ENCODE results near the gene TWNK. TPM values are rescaled to one million over a fixed set of nuclear protein-coding genes. Genes with fewer than 3 reads are reported as not detected.

The TWNK gene
- total and polyA plus RNA-seq, 9 of the 15 experiments (the other 6 are each of a cell fraction or from before 2014, with no cell fraction given) = 11.6 to 34.7 (median 17.4) TPM

DNA sequence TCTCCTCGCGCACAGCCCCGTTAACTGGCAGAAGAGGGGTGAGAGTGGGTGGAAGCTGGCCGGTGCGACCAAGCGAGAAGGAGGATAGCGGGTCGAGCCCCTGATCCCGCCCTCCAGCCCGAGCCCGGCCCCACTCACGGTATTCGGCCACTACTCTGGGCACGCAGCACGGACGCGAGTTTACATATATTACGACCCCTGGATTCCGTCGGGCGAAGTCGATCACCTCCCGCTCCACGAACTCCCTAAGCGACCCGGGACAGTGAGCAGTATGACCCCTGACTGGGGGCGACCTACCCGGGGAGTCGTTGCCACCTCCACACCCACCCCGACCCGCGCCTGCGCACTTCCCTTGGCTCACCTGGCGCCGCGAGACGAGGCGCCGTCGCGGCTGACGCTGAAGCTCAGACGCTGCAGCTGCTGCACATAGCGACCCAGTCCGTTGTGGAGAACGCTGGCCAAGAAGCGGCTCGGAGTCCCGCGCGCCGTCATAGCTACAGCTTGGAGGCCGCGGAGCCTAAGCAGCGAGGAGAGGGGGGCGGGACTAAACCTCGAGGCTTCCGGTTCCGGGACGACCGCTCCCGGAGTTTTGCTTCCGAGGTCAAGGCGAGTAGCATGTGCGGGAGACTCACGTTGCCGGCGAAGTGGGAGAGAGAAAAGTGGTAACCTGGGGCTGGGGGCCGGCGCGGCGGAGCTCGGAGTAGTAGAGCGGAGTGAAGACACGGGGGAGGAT lies at the start of gene TWNK, which contains the start of gene MRPL43 (continued):
- TF ChIP-seq MYC (IDR thresholded peaks at IDR 0.05; ENCODE audit: low read depth, low read length) (peak; percentile 99), MYC (CRISPR knock-in tag; IDR thresholded peaks at IDR 0.05; ENCODE audit: borderline replicate concordance, low read depth) (peak; percentile 62), HMG20B (CRISPR knock-in tag; IDR thresholded peaks at IDR 0.05) (no peak), STAT5B (CRISPR knock-in tag; IDR thresholded peaks at IDR 0.05) (no peak), C11orf30 (IDR thresholded peaks at IDR 0.05; ENCODE audit: low read depth) (peak; percentile 86), DIDO1 (tag; IDR thresholded peaks at IDR 0.05; ENCODE audit: low read depth) (peak; percentile 86), ETV5 (CRISPR knock-in tag; IDR thresholded peaks at IDR 0.05; ENCODE audit: low read depth) (0 out of 2 replicates have a peak, but pooled peaks have one; percentile 26), ATF7 (IDR thresholded peaks at IDR 0.05) (peak; percentile 27; the same call in 1 of the 2 replicates), KLF10 (CRISPR knock-in tag; IDR thresholded peaks at IDR 0.05) (no peak), ZNF311 (CRISPR knock-in tag; IDR thresholded peaks at IDR 0.05) (no peak), ZNF274 (IDR thresholded peaks at IDR 0.05; ENCODE audit: borderline replicate concordance, low read depth, low read length) (no peak), MCM3 (IDR thresholded peaks at IDR 0.05) (no peak), PHTF2 (CRISPR knock-in tag; IDR thresholded peaks at IDR 0.05) (no peak), EHMT2 (IDR thresholded peaks at IDR 0.05) (no peak), BRD9 (IDR thresholded peaks at IDR 0.05; ENCODE audit: low read depth, partially characterized antibody) (no peak), CTCF (IDR thresholded peaks at IDR 0.05 in 2 of 3, conservative IDR thresholded peaks at IDR 0.05 in 1 of 3; ENCODE audit: insufficient read depth in 2 of 3, low read depth in 1 of 3, low read length in 3 of 3) (no peak), GABPB2 (CRISPR knock-in tag; conservative IDR thresholded peaks at IDR 0.05) (no peak), MEF2D (tag; conservative IDR thresholded peaks at IDR 0.05; ENCODE audit: low read depth) (no peak), NR2C2 (CRISPR knock-in tag; IDR thresholded peaks at IDR 0.05) (peak; percentile 99), NR2C2 (tag; IDR thresholded peaks at IDR 0.05) (peak; percentile 100), HDAC6 (IDR thresholded peaks at IDR 0.05; ENCODE audit: low read depth, low read length) (no peak)
- TF ChIP-seq, protein P1, sequence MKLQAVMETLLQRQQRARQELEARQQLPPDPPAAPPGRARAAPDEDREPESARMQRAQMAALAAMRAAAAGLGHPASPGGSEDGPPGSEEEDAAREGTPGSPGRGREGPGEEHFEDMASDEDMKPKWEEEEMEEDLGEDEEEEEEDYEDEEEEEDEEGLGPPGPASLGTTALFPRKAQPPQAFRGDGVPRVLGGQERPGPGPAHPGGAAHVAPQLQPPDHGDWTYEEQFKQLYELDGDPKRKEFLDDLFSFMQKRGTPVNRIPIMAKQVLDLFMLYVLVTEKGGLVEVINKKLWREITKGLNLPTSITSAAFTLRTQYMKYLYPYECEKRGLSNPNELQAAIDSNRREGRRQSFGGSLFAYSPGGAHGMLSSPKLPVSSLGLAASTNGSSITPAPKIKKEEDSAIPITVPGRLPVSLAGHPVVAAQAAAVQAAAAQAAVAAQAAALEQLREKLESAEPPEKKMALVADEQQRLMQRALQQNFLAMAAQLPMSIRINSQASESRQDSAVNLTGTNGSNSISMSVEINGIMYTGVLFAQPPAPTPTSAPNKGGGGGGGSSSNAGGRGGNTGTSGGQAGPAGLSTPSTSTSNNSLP (IDR thresholded peaks at IDR 0.05; ENCODE audit: borderline replicate concordance, low read depth, low read length) = no peak
- TF ChIP-seq, protein P2, sequence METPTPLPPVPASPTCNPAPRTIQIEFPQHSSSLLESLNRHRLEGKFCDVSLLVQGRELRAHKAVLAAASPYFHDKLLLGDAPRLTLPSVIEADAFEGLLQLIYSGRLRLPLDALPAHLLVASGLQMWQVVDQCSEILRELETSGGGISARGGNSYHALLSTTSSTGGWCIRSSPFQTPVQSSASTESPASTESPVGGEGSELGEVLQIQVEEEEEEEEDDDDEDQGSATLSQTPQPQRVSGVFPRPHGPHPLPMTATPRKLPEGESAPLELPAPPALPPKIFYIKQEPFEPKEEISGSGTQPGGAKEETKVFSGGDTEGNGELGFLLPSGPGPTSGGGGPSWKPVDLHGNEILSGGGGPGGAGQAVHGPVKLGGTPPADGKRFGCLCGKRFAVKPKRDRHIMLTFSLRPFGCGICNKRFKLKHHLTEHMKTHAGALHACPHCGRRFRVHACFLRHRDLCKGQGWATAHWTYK (CRISPR knock-in tag; IDR thresholded peaks at IDR 0.05) = no peak
- TF ChIP-seq, protein P3, sequence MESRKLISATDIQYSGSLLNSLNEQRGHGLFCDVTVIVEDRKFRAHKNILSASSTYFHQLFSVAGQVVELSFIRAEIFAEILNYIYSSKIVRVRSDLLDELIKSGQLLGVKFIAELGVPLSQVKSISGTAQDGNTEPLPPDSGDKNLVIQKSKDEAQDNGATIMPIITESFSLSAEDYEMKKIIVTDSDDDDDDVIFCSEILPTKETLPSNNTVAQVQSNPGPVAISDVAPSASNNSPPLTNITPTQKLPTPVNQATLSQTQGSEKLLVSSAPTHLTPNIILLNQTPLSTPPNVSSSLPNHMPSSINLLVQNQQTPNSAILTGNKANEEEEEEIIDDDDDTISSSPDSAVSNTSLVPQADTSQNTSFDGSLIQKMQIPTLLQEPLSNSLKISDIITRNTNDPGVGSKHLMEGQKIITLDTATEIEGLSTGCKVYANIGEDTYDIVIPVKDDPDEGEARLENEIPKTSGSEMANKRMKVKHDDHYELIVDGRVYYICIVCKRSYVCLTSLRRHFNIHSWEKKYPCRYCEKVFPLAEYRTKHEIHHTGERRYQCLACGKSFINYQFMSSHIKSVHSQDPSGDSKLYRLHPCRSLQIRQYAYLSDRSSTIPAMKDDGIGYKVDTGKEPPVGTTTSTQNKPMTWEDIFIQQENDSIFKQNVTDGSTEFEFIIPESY (CRISPR knock-in tag; IDR thresholded peaks at IDR 0.05) = no peak

Data from K562 (cell line).